ENCODE measurements around the gene ARFGEF3.
"Not testable (repeated sequence)": the region's sequence is repeated elsewhere in the genome, so short reads cannot be mapped to it uniquely, and the experiment has no call there.

ARFGEF3 gene

DNA sequence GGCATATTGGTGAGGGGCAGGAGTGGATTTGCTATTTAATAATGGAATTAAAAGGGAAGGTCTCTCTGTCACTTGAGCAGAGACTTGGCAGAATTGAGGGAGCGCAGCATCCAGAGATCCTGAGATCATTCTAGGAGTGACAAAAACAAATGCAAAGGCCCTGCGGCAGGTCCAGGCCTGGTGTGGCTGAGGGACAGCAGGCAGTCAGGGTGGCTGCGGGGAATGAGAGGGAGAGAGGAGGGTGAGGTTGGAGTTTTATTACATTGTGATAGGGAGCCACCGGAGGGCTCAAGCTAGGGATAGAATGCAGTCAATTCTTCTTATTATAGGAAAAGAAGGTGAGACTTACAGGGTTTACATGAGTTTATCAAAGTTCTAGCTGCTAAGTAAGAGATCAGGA lies 116.1 kb downstream of the ARFGEF3 start:
- H3K27me3 ChIP-seq (replicated peaks) = no peaks in the 10 kb centered on the region
- H3K4me3 ChIP-seq (ENCODE audit: low read depth, low read length) = no peak overlapping the region
- in situ Hi-C loops (cut with HindIII; ENCODE audit: low pct_ligation_motif_present, low sequenced_read_pairs) = no loop called here
- no peak for DNase-seq
- no peaks in the 10 kb centered on the region for H3K36me3 ChIP-seq (replicated peaks)
- TF ChIP-seq, protein P1, sequence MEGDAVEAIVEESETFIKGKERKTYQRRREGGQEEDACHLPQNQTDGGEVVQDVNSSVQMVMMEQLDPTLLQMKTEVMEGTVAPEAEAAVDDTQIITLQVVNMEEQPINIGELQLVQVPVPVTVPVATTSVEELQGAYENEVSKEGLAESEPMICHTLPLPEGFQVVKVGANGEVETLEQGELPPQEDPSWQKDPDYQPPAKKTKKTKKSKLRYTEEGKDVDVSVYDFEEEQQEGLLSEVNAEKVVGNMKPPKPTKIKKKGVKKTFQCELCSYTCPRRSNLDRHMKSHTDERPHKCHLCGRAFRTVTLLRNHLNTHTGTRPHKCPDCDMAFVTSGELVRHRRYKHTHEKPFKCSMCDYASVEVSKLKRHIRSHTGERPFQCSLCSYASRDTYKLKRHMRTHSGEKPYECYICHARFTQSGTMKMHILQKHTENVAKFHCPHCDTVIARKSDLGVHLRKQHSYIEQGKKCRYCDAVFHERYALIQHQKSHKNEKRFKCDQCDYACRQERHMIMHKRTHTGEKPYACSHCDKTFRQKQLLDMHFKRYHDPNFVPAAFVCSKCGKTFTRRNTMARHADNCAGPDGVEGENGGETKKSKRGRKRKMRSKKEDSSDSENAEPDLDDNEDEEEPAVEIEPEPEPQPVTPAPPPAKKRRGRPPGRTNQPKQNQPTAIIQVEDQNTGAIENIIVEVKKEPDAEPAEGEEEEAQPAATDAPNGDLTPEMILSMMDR (IDR thresholded peaks at IDR 0.05; ENCODE audit: low read depth, low read length, missing control alignments) = no peak
- no peak overlapping the region for H3K27ac ChIP-seq

- Histone ChIP-seq H3K36me3 (replicated peaks) (no peaks in the 10 kb centered on the region), H3K27me3 (replicated peaks) (no peaks in the 10 kb centered on the region), H3K4me3 (ENCODE audit: low read depth, low read length) (no peak overlapping the region), H3K27ac (no peak overlapping the region)
- in situ Hi-C loops (cut with HindIII; ENCODE audit: low pct_ligation_motif_present, low sequenced_read_pairs) = no loop called here
- TF ChIP-seq, protein P1 (IDR thresholded peaks at IDR 0.05; ENCODE audit: low read depth, low read length, missing control alignments) = peak; percentile 71
- DNase-seq = peak; percentile 34
These were observed 116.6 kb downstream of the ARFGEF3 start for GRCh38 chr6:138278326-138278725.

DNA sequence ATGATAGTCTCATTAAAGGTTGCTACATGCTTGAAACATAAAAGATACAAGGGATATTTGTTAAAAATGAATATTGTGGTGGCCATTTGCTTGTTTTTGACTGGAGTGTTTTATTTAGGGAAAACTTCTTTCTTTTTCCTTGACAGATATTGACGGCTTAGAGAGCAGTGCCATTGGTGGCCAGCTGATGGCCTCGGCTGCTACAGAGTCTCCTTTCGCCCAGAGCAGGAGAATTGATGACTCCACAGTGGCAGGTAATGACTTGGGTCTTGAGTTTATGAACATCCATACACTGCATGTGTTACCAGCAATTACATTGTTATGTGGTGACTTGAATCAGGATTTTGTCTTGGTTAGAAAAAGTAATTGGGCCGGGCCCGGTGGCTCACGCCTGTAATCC lies 124.1 kb downstream of the ARFGEF3 start:
- TF ChIP-seq, protein P1 (IDR thresholded peaks at IDR 0.05; ENCODE audit: low read depth, low read length, missing control alignments) = peak; percentile 31
- no peaks in the 10 kb centered on the region for H3K27me3 ChIP-seq (replicated peaks)
- H3K4me3 ChIP-seq (ENCODE audit: low read depth, low read length) = no peak overlapping the region
- no peak for DNase-seq
- no peaks in the 10 kb centered on the region for H3K36me3 ChIP-seq (replicated peaks)
- in situ Hi-C loops (cut with HindIII; ENCODE audit: low pct_ligation_motif_present, low sequenced_read_pairs) = no loop called here
- no peak overlapping the region for H3K27ac ChIP-seq

GRCh38 chr6:138286698-138287097 lies 125.0 kb downstream of the ARFGEF3 start:
- no peaks in the 10 kb centered on the region for H3K36me3 ChIP-seq (replicated peaks)
- in situ Hi-C loops (cut with HindIII; ENCODE audit: low pct_ligation_motif_present, low sequenced_read_pairs) = no loop called here
- no peaks in the 10 kb centered on the region for H3K27me3 ChIP-seq (replicated peaks)
- no peak overlapping the region for H3K4me3 ChIP-seq (ENCODE audit: low read depth, low read length)
- TF ChIP-seq, protein P1 (IDR thresholded peaks at IDR 0.05; ENCODE audit: low read depth, low read length, missing control alignments) = no peak
- DNase-seq = no peak
- H3K27ac ChIP-seq = no peak overlapping the region

GRCh38 chr6:138287144-138287955 lies 125.6 kb downstream of the ARFGEF3 start:
- peak; percentile 27 for DNase-seq
- H3K27me3 ChIP-seq (replicated peaks) = no peaks in the 10 kb centered on the region
- TF ChIP-seq, protein P1 (IDR thresholded peaks at IDR 0.05; ENCODE audit: low read depth, low read length, missing control alignments) = peak; percentile 70
- H3K4me3 ChIP-seq (ENCODE audit: low read depth, low read length) = no peak overlapping the region
- in situ Hi-C loops (cut with HindIII; ENCODE audit: low pct_ligation_motif_present, low sequenced_read_pairs) = no loop called here
- H3K36me3 ChIP-seq (replicated peaks) = no peaks in the 10 kb centered on the region
- no peak overlapping the region for H3K27ac ChIP-seq

DNA sequence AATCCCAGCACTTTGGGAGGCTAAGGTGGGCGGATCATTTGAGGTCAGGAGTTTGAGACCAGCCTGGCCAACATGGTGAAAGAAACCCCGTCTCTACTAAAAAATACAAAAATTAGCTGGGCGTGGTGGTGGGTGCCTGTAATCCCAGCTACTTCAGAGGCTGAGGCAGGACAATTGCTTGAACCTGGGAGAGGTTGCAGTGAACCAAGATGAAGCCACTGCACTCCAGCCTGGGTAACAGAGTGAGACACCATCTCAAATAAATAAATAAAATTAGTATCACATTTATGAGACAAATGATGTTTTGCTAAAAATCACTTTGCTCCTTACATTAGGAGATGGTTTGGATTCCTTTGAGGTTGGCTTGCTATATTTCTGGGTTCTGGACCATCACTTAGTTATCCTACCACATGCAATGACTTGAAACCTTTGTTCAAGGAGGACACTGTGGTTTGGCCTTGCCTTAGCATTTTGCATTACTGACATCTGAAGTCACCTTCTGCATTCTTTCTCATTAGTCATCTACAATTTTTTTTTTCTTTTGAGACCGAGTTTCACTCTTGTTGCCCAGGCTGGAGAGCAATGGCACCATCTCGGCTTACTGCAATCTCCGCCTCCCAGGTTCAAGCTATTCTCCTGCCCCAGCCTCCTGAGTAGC lies 126.8 kb downstream of the ARFGEF3 start:
- peak; percentile 87 for DNase-seq
- H3K27me3 ChIP-seq (replicated peaks); in situ Hi-C loops (cut with HindIII; ENCODE audit: low pct_ligation_motif_present, low sequenced_read_pairs); H3K4me3 ChIP-seq (ENCODE audit: low read depth, low read length); H3K36me3 ChIP-seq (replicated peaks): not testable (repeated sequence)
- H3K27ac ChIP-seq = peak overlapping the region; percentile 43

All from brain microvascular endothelial cell (primary cell).